ENCODE data around the gene GSTO2.

GSTO2 gene

DNA sequence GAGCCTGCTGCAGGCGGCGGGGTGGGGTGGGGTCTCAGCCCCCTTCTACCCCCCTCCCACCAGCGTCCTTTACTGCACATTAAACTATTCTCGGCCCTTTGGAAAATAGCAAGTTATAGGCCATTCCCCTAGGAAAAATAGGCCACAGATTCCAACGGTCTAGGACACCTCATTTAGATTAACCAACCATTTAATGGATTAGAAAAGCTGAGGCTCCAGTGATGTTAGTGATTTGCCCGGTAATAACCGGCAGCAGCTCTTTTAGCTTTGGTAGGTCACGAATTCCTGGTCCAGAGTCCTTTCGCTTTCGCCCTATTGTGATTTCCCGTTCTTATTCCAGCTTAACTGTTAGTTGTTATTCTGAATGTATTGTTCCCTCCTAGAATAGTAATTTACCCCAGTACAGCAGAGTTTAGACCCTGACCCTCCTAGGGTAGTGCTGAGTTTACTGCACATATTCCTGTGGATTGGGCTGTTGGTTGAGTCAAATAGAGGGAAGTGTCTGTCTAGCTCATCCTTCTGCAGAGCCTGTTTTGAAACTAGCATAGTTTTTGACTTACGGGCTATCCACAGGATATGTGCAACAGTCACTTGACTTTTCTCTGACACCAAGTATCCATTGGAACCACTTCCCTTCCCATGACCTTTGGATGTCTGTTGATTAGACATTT is 13.5 kb upstream of the GSTO2 start:
- Histone ChIP-seq H3K36me3 (ENCODE audit: control insufficient read depth, insufficient read depth, low read length) (peaks cover 15% of the 10 kb centered on the region), H3K9ac (ENCODE audit: low read length) (peak overlapping the region; percentile 94), H3K27me3 (ENCODE audit: control insufficient read depth, insufficient read depth, low read length) (no peaks in the 10 kb centered on the region), H3K4me1 (ENCODE audit: control insufficient read depth, insufficient read depth, low read length) (peaks cover 25% of the 10 kb centered on the region), H3K9me3 (ENCODE audit: control insufficient read depth, low read length) (no peaks in the 10 kb centered on the region), H3K4me3 (ENCODE audit: low read length) (peak overlapping the region; percentile 92)

DNA sequence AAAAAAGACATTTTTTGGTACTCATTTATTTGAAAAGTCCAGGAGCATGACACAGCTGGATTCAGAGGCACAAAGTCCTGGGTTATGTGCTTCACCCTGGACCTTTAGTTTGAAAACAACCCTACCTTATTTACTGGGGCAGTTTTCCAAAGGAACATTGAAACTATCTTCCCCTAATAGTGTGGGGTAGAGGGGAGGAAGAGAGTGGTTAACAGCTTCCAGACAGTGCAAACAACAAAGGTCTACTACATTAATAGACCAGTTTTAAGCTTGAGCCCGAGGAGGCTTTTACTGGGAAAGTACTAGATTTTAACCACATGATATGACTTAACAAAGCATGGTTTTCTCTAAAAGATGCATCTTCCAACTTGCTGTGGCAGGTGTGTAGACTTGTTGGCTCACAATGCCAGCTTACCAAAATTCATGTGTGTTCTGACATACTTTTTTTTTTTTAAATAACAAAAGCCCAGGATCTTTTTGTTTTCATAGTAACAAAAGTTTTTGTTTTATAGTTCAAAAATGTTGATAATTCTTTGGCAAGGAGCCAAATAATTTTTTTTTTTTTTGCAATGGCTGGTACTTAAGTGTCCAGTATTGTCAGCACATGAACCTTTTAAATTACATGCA is 12.5 kb upstream of the GSTO2 start:
- Histone ChIP-seq H3K4me3 (ENCODE audit: low read length) (no peak overlapping the region), H3K27me3 (ENCODE audit: control insufficient read depth, insufficient read depth, low read length) (no peaks in the 10 kb centered on the region), H3K4me1 (ENCODE audit: control insufficient read depth, insufficient read depth, low read length) (peaks cover 25% of the 10 kb centered on the region), H3K9me3 (ENCODE audit: control insufficient read depth, low read length) (no peaks in the 10 kb centered on the region), H3K9ac (ENCODE audit: low read length) (no peak overlapping the region), H3K36me3 (ENCODE audit: control insufficient read depth, insufficient read depth, low read length) (peaks cover 15% of the 10 kb centered on the region)

DNA sequence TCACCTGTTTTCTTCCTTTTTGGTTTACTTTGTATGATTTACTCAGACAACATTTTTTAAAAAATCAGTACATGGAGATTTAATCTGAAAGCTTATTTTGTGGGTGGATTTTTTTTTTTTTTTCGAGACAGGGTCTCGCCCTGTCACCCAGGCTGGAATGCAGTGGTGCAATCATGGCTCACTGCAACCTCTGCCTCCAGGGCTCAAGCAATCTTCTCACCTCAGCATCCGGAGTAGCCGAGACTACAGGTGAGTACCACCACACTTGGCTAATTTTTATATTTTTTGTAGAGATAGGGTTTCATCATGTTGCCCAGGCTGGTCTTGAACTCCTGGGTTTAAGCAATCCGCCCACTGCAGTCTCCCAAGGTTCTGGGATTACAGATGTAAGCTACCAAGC is 11.7 kb upstream of the GSTO2 start:
- H3K4me1 ChIP-seq (ENCODE audit: control insufficient read depth, insufficient read depth, low read length), result peaks cover 25% of the 10 kb centered on the region
- no peak overlapping the region for H3K4me3 ChIP-seq (ENCODE audit: low read length)
- no peaks in the 10 kb centered on the region for H3K27me3 ChIP-seq (ENCODE audit: control insufficient read depth, insufficient read depth, low read length)
- peaks cover 21% of the 10 kb centered on the region for H3K36me3 ChIP-seq (ENCODE audit: control insufficient read depth, insufficient read depth, low read length)
- no peaks in the 10 kb centered on the region for H3K9me3 ChIP-seq (ENCODE audit: control insufficient read depth, low read length)
- H3K9ac ChIP-seq (ENCODE audit: low read length), result no peak overlapping the region

DNA sequence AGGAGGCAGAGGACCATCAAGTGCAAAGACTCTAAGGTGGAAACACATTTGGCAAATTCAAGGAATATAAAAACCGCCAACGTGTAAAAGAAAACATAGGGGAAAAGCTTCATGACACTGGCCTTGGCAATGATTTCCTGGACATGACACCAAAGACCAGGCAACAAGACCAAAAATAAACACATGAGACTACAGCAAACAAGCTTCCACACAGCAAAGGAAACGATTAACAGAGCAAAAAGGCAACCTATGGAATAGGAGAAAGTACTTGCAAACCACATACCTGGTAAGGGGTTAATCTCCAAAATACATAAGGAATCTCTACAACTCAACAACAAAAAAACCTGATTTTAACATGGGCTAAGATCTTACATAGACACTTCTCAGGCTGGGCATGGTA is 10.8 kb upstream of the GSTO2 start:
- Histone ChIP-seq H3K9me3 (ENCODE audit: control insufficient read depth, low read length) (no peaks in the 10 kb centered on the region), H3K9ac (ENCODE audit: low read length) (no peak overlapping the region), H3K4me3 (ENCODE audit: low read length) (no peak overlapping the region), H3K27me3 (ENCODE audit: control insufficient read depth, insufficient read depth, low read length) (no peaks in the 10 kb centered on the region), H3K4me1 (ENCODE audit: control insufficient read depth, insufficient read depth, low read length) (peaks cover 17% of the 10 kb centered on the region), H3K36me3 (ENCODE audit: control insufficient read depth, insufficient read depth, low read length) (peaks cover 21% of the 10 kb centered on the region)

DNA sequence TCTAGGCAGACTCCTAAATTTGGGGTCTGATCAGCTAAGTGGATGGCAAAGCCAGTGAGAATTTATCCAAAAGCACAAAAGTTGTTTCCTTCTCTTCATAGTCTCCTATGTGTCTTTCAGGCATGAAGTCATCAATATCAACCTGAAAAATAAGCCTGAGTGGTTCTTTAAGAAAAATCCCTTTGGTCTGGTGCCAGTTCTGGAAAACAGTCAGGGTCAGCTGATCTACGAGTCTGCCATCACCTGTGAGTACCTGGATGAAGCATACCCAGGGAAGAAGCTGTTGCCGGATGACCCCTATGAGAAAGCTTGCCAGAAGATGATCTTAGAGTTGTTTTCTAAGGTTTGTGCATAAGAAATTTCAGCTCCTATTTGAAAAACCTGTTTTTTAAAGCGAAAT is 9.5 kb upstream of the GSTO2 start:
- H3K4me3 ChIP-seq (ENCODE audit: low read length), result no peak overlapping the region
- H3K4me1 ChIP-seq (ENCODE audit: control insufficient read depth, insufficient read depth, low read length), result peaks cover 11% of the 10 kb centered on the region
- no peak overlapping the region for H3K9ac ChIP-seq (ENCODE audit: low read length)
- no peaks in the 10 kb centered on the region for H3K9me3 ChIP-seq (ENCODE audit: control insufficient read depth, low read length)
- H3K27me3 ChIP-seq (ENCODE audit: control insufficient read depth, insufficient read depth, low read length), result no peaks in the 10 kb centered on the region
- H3K36me3 ChIP-seq (ENCODE audit: control insufficient read depth, insufficient read depth, low read length), result peaks cover 21% of the 10 kb centered on the region

DNA sequence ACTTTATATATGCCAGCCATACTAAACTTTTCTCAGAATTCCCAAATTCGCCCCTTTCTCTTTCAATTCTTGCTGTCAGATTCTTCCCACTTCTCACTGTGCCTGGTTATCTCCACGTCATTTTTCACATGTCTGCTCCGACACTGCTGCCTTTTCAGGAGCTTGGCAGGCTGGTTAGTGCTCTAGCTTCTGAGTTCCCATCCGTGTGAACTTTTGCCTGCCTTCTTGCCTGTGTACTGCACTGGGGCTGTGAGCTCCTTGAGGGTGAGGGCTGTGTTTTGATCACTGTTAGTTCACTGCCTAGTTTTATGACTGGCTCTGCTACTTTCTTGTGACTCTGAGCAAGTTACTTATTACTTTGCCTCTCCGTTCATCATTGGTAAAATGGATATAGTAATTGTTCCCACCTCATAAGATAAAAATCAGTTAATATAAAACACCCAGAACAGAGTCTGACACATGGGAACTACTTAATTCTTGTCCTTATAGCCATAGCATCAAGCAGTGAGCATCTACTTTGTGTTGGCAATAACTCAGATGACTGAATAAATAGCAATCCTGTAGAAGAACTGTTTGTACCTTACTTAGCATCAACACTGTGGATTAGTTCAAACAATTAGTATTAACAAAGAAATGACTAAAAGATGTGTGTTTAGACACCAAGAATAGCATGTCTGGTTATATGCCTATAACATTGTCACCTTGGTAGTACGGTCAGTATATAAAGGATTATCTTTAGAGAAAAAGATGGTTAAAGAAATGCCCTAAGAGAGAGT is 8.8 kb upstream of the GSTO2 start:
- Histone ChIP-seq H3K9ac (ENCODE audit: low read length) (no peak overlapping the region), H3K4me1 (ENCODE audit: control insufficient read depth, insufficient read depth, low read length) (peaks cover 11% of the 10 kb centered on the region), H3K9me3 (ENCODE audit: control insufficient read depth, low read length) (no peaks in the 10 kb centered on the region), H3K4me3 (ENCODE audit: low read length) (no peak overlapping the region), H3K27me3 (ENCODE audit: control insufficient read depth, insufficient read depth, low read length) (no peaks in the 10 kb centered on the region), H3K36me3 (ENCODE audit: control insufficient read depth, insufficient read depth, low read length) (peaks cover 21% of the 10 kb centered on the region)

DNA sequence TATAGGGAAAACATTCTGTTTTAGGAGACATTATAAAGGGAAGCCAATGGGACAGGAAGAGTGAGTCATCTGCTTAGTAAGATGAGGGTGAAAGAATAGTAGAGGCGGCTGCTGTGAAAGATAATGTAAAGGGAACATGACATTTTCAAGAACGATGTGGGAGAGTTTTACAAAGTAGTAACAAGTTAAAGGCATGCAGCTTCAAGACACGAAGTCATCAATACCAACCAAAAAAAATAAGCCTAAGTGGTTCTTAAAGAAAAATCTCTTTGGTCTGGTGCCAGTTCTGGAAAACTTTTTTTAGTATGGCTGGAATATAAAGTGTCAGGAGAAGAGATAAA is 8.2 kb upstream of the GSTO2 start:
- no peak overlapping the region for H3K4me3 ChIP-seq (ENCODE audit: low read length)
- no peak overlapping the region for H3K9ac ChIP-seq (ENCODE audit: low read length)
- peaks cover 11% of the 10 kb centered on the region for H3K4me1 ChIP-seq (ENCODE audit: control insufficient read depth, insufficient read depth, low read length)
- no peaks in the 10 kb centered on the region for H3K9me3 ChIP-seq (ENCODE audit: control insufficient read depth, low read length)
- H3K27me3 ChIP-seq (ENCODE audit: control insufficient read depth, insufficient read depth, low read length), result no peaks in the 10 kb centered on the region
- peaks cover 21% of the 10 kb centered on the region for H3K36me3 ChIP-seq (ENCODE audit: control insufficient read depth, insufficient read depth, low read length)

DNA sequence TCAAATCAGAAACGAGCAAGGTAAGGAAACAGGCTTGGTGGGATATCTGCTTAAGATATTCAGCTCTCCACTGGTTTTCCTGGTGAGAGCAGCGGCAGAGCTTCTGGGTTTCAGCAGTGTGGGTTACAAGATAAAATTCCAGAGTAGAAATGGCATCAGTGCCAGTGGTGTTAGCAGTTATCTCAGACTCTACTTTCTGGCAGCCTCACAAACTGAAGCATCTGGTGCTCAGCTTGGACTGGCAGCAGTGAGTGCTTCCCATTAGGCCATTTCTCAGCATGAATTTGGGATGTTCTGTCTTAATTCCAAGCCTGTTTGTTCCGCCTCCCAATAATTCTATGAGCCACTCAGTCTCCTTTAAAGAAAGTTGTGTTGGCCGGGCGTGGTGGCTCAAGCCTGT is 6.9 kb upstream of the GSTO2 start:
- Histone ChIP-seq H3K36me3 (ENCODE audit: control insufficient read depth, insufficient read depth, low read length) (peaks cover 21% of the 10 kb centered on the region), H3K4me1 (ENCODE audit: control insufficient read depth, insufficient read depth, low read length) (no peaks in the 10 kb centered on the region), H3K9ac (ENCODE audit: low read length) (no peak overlapping the region)

DNA sequence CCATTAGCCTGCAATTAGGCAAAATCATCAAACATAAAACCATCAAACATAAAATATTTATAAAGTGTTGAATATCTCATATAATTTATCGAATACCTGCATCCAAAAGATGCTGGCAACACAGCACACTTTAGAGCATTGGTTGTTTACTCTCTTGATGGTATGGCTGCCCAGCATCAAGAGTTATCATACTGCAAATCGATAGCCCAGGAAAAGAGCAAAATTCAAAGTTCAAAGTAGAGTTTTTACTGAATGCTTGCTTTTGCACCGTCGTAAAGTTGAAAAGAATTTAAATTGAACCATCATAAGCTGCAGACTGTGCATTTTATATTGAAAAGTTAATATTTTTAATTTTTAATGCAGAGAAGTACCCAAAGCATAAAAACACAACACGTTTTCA is 4.2 kb upstream of the GSTO2 start:
- Histone ChIP-seq H3K4me3 (ENCODE audit: low read length) (no peak overlapping the region), H3K36me3 (ENCODE audit: control insufficient read depth, insufficient read depth, low read length) (peaks cover 12% of the 10 kb centered on the region), H3K27me3 (ENCODE audit: control insufficient read depth, insufficient read depth, low read length) (no peaks in the 10 kb centered on the region), H3K9me3 (ENCODE audit: control insufficient read depth, low read length) (no peaks in the 10 kb centered on the region), H3K4me1 (ENCODE audit: control insufficient read depth, insufficient read depth, low read length) (peaks cover 8% of the 10 kb centered on the region), H3K9ac (ENCODE audit: low read length) (no peak overlapping the region)

More for the DNA sequence above, 6.9 kb upstream of the GSTO2 start:
- H3K4me3 ChIP-seq (ENCODE audit: low read length), result no peak overlapping the region
- no peaks in the 10 kb centered on the region for H3K27me3 ChIP-seq (ENCODE audit: control insufficient read depth, insufficient read depth, low read length)
- no peaks in the 10 kb centered on the region for H3K9me3 ChIP-seq (ENCODE audit: control insufficient read depth, low read length)

DNA sequence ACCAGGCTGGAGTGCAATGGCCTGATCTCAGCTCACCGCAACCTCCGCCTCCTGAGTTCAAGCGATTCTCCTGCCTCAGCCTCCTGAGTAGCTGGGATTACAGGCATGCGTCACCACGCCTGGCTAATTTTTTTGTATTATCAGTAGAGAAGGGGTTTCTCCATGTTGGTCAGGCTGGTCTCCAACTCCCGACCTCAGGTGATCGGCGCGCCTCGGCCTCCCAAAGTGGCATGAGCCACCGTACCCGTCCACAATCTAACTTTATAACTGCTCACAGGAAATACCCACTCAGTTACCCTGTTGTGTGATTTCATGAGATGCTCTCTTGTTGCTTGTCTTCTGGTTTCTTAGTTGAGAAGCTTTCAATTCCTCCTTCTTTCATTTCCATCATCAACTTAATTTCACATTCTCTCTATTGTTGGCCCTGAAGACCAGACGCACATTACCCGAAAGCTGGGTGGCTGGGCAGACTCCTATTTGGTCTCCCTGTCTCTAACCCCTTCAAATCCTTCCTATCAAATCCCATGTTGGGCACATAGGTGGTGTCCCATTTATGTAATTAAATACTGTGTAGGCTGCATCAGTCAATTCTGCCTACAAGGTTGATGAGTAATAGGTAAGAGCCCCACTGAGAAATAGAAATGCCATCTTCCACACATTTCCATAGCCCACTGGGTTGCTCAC is 1.1 kb upstream of the GSTO2 start:
- H3K4me3 ChIP-seq (ENCODE audit: low read length), result peak overlapping the region; percentile 39
- H3K9me3 ChIP-seq (ENCODE audit: control insufficient read depth, low read length), result no peaks in the 10 kb centered on the region
- H3K4me1 ChIP-seq (ENCODE audit: control insufficient read depth, insufficient read depth, low read length), result peaks cover 8% of the 10 kb centered on the region
- H3K27me3 ChIP-seq (ENCODE audit: control insufficient read depth, insufficient read depth, low read length), result no peaks in the 10 kb centered on the region
- H3K9ac ChIP-seq (ENCODE audit: low read length), result peak overlapping the region; percentile 92
- H3K36me3 ChIP-seq (ENCODE audit: control insufficient read depth, insufficient read depth, low read length), result no peaks in the 10 kb centered on the region

DNA sequence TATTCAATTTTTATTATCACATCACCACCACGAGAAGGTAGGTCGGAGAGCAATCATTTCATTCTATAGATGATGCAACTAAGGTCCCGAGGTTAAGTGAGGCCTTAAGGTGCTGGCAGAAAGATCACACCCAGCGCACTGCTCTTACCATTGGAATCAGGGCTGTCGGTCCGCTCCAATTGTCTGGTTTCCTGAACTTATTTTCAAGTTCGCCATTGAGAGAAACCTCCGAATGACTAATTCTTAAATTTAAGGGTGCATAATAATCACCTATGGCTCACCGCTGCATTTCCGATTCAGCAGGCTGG is 625 bp upstream of the GSTO2 start:
- Histone ChIP-seq H3K9me3 (ENCODE audit: control insufficient read depth, low read length) (no peaks in the 10 kb centered on the region), H3K36me3 (ENCODE audit: control insufficient read depth, insufficient read depth, low read length) (no peaks in the 10 kb centered on the region), H3K4me3 (ENCODE audit: low read length) (peak overlapping the region; percentile 39), H3K9ac (ENCODE audit: low read length) (peak overlapping the region; percentile 92), H3K27me3 (ENCODE audit: control insufficient read depth, insufficient read depth, low read length) (no peaks in the 10 kb centered on the region), H3K4me1 (ENCODE audit: control insufficient read depth, insufficient read depth, low read length) (peaks cover 8% of the 10 kb centered on the region)

DNA sequence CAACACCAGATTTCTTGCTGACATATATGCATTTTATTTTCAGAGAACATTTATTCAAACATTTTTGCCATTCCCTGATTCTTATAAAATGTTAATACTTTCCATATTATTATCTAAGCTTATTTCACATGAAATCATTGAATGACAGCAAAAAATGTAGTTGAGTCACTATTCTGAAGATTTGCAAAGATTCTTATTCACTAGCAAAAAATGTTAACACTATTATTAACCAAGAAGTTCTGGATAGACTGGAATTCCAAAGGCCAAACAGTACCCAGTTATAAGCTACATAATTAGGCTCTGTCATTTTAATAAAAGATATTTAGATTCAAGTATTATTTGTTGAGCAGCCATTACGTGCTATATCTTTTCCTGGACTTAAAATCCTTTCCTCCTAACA is 4.3 kb downstream of the GSTO2 start:
- Histone ChIP-seq H3K9ac (ENCODE audit: low read length) (no peak overlapping the region), H3K9me3 (ENCODE audit: control insufficient read depth, low read length) (no peaks in the 10 kb centered on the region), H3K4me3 (ENCODE audit: low read length) (no peak overlapping the region), H3K27me3 (ENCODE audit: control insufficient read depth, insufficient read depth, low read length) (no peaks in the 10 kb centered on the region), H3K4me1 (ENCODE audit: control insufficient read depth, insufficient read depth, low read length) (peaks cover 7% of the 10 kb centered on the region), H3K36me3 (ENCODE audit: control insufficient read depth, insufficient read depth, low read length) (no peaks in the 10 kb centered on the region)

All from mucosa of stomach (tissue), 1 donor.